Esophagus squamous epithelium (tissue), 5 donors: Measurements from ENCODE around the gene C5orf22. TPM values are rescaled to one million over a fixed set of nuclear protein-coding genes. Genes with fewer than 3 reads are reported as not detected.
"Not testable (repeated sequence)": the region's sequence is repeated elsewhere in the genome, so short reads cannot be mapped to it uniquely, and the experiment has no call there.

Experiments
- DNase-seq: peaks from one replicate; lab custom pipeline; 2025; lab: John Stamatoyannopoulos, UW
- H3K27ac ChIP-seq, 4 donors: fragments of 200-600 bp; sonication (generic); one replicate each; pipeline ENCODE4 v1.5.1; 2016 to 2019; ENCODE audit warnings: mild to moderate bottlenecking in 1 of 4
- H3K27me3 ChIP-seq, 4 donors: fragments of 200-600 bp; sonication (generic); 1 replicate in 3 of 4; 2 replicates in 1 of 4; pipeline versions ENCODE4 v1.5.1 to v1.6.0; 2017 to 2021; ENCODE audit warnings: antibody characterized with exemption in 1 of 4
- H3K36me3 ChIP-seq, 3 donors: fragments of 200-600 bp; sonication (generic); one replicate each; pipeline ENCODE4 v1.5.1; 2016 to 2019
- H3K4me1 ChIP-seq, 3 donors: fragments of 200-600 bp; sonication (generic); one replicate each; pipeline ENCODE4 v1.5.1; 2017 to 2019
- H3K4me3 ChIP-seq, 4 donors: fragments of 200-600 bp; sonication (generic); 1 replicate in 3 of 4; 2 replicates in 1 of 4; pipeline ENCODE4 v1.5.1; 2016 to 2019; ENCODE audit warnings: mild to moderate bottlenecking in 2 of 4, moderate library complexity in 1 of 4
- H3K9me3 ChIP-seq, 3 donors: fragments of 200-600 bp; sonication (generic); one replicate each; pipeline ENCODE4 v1.5.1; 2016 to 2019
- CTCF ChIP-seq, 6 experiments: fragments of 450-650 bp in 4 of 6; fragments of 200-600 bp in 2 of 6; sonication (generic) in 2 of 6; IDR thresholded peaks; one replicate each; pipeline ENCODE4 v1.5.1; 2016 to 2019; ENCODE audit warnings: antibody characterized with exemption in 6 of 6, mild to moderate bottlenecking in 4 of 6, moderate library complexity in 4 of 6
- POLR2A ChIP-seq, 4 donors: fragments of 450-650 bp; IDR thresholded peaks; one replicate each; pipeline ENCODE4 v1.6.1; 2017; ENCODE audit warnings: antibody characterized with exemption in 4 of 4, mild to moderate bottlenecking in 4 of 4, moderate library complexity in 3 of 4
- WGBS, 2 donors: methylation state at CpG; one replicate each; pipeline ENCODE4 v1.1.5; 2018; 5-methylcytosine and 5-hydroxymethylcytosine counted together
- intact Hi-C: fragments of 100-400 bp; cut with DNase I; formaldehyde crosslinking; loops from one replicate; pipeline ENCODE4 v1.15.0; 2022
- total RNA-seq, 4 donors: library from RNA; depleted of rRNA; stranded (reverse); fragments of >200 nt; gene quantifications; one replicate each; pipeline ENCODE4 v1.1.0, GENCODE V29; 2016
- donor health status: DM: yes; HTN: yes; CAD: no.

The C5orf22 gene
- total RNA-seq, 4 donors from 2014 or later, result 11.0 to 19.8 (median 13.5) TPM

- WGBS, 2 donors, result 67 to 76% methylated on average over 4 of the region's 4 CpGs
- Histone ChIP-seq H3K36me3 (peaks cover 6 to 87% (median 27%) of the 10 kb centered on the region in 3 donors), H3K9me3 (no peaks in the 10 kb centered on the region), H3K4me1 (peaks cover 10 to 16% (median 11%) of the 10 kb centered on the region in 3 donors), H3K27me3 (no peaks in the 10 kb centered on the region), H3K4me3 (no peak overlapping the region), H3K27ac (no peak overlapping the region)
- intact Hi-C loops, result no loop called here
- no peak for DNase-seq
- no peak for TF ChIP-seq CTCF (IDR thresholded peaks at IDR 0.05)
- TF ChIP-seq POLR2A (IDR thresholded peaks at IDR 0.05), result no peak
Measured at GRCh38 chr5:31537851-31538250, 5.8 kb downstream of the C5orf22 start.

GRCh38 chr5:31549114-31549513, 17.0 kb downstream of the C5orf22 start:
- H3K4me3 ChIP-seq, H3K27ac ChIP-seq, intact Hi-C loops, H3K9me3 ChIP-seq, H3K27me3 ChIP-seq, DNase-seq, H3K4me1 ChIP-seq: not testable (repeated sequence)
- peaks cover 0 to 91% (median 24%) of the 10 kb centered on the region in 3 donors for H3K36me3 ChIP-seq
- WGBS, 2 donors, result 93 to 100% methylated on average over 2 of the region's 2 CpGs

GRCh38 chr5:31551878-31552277, 19.8 kb downstream of the C5orf22 start:
- Histone ChIP-seq H3K36me3 (peaks cover 0 to 91% (median 21%) of the 10 kb centered on the region in 3 donors), H3K27me3 (no peaks in the 10 kb centered on the region), H3K4me3 (no peak overlapping the region), H3K9me3 (no peaks in the 10 kb centered on the region), H3K4me1 (no peaks in the 10 kb centered on the region), H3K27ac (no peak overlapping the region)
- 87 to 93% methylated on average over 3 of the region's 3 CpGs for WGBS, 2 donors
- intact Hi-C loops, result no loop called here
- DNase-seq, result no peak
- TF ChIP-seq CTCF (IDR thresholded peaks at IDR 0.05) (no peak), POLR2A (IDR thresholded peaks at IDR 0.05) (no peak)

GRCh38 chr5:31553863-31554262, 21.8 kb downstream of the C5orf22 start:
- peaks cover 0 to 80% (median 21%) of the 10 kb centered on the region in 3 donors for H3K36me3 ChIP-seq
- intact Hi-C loops, result no loop called here
- no peak for DNase-seq

GRCh38 chr5:31554552-31554951, 22.5 kb downstream of the C5orf22 start:
- WGBS, 2 donors, result 91 to 97% methylated on average over 1 of the region's 1 CpG
- Histone ChIP-seq H3K9me3 (no peaks in the 10 kb centered on the region), H3K4me3 (no peak overlapping the region), H3K4me1 (no peaks in the 10 kb centered on the region), H3K36me3 (peaks cover 0 to 74% (median 21%) of the 10 kb centered on the region in 3 donors), H3K27ac (no peak overlapping the region), H3K27me3 (no peaks in the 10 kb centered on the region)
- DNase-seq, result no peak
- TF ChIP-seq POLR2A (IDR thresholded peaks at IDR 0.05) (no peak), CTCF (IDR thresholded peaks at IDR 0.05) (no peak)
- intact Hi-C loops, result no loop called here

More at GRCh38 chr5:31553863-31554262, 21.8 kb downstream of the C5orf22 start:
- H3K4me3 ChIP-seq, result no peak overlapping the region
- no peaks in the 10 kb centered on the region for H3K4me1 ChIP-seq
- H3K9me3 ChIP-seq, result no peaks in the 10 kb centered on the region
- TF ChIP-seq POLR2A (IDR thresholded peaks at IDR 0.05), result no peak
- no peak for TF ChIP-seq CTCF (IDR thresholded peaks at IDR 0.05)
- H3K27me3 ChIP-seq, result no peaks in the 10 kb centered on the region
- H3K27ac ChIP-seq, result no peak overlapping the region

- 65 to 80% methylated on average over 3 of the region's 3 CpGs for WGBS, 2 donors
- H3K27me3 ChIP-seq, result no peaks in the 10 kb centered on the region
- TF ChIP-seq CTCF (IDR thresholded peaks at IDR 0.05), result no peak
- no peak for TF ChIP-seq POLR2A (IDR thresholded peaks at IDR 0.05)
- H3K4me3 ChIP-seq, result no peak overlapping the region
- no peak for DNase-seq
- no peaks in the 10 kb centered on the region for H3K9me3 ChIP-seq
- no peak overlapping the region for H3K27ac ChIP-seq
- intact Hi-C loops, result no loop called here
- no peaks in the 10 kb centered on the region for H3K4me1 ChIP-seq
- H3K36me3 ChIP-seq, result peaks cover 0 to 63% (median 18%) of the 10 kb centered on the region in 3 donors
Measured at GRCh38 chr5:31556461-31556860, 24.4 kb downstream of the C5orf22 start.
